Activated CD4-positive, alpha-beta T cell treated with anti-CD3 and anti-CD28 coated beads, Interleukin-2, amount 50 U/mL, for 24 hours (primary cell): ENCODE data around the gene DNAJC5.
"Not testable (repeated sequence)": the region's sequence is repeated elsewhere in the genome, so short reads cannot be mapped to it uniquely, and the experiment has no call there.

Experiments
- DNase-seq, 2 donors: peaks; one replicate each; pipeline ENCODE4 v3.0.0-alpha.2; 2020; ENCODE audit warnings: low read depth in 1 of 2, low spot score in 1 of 2

The DNAJC5 gene

DNA sequence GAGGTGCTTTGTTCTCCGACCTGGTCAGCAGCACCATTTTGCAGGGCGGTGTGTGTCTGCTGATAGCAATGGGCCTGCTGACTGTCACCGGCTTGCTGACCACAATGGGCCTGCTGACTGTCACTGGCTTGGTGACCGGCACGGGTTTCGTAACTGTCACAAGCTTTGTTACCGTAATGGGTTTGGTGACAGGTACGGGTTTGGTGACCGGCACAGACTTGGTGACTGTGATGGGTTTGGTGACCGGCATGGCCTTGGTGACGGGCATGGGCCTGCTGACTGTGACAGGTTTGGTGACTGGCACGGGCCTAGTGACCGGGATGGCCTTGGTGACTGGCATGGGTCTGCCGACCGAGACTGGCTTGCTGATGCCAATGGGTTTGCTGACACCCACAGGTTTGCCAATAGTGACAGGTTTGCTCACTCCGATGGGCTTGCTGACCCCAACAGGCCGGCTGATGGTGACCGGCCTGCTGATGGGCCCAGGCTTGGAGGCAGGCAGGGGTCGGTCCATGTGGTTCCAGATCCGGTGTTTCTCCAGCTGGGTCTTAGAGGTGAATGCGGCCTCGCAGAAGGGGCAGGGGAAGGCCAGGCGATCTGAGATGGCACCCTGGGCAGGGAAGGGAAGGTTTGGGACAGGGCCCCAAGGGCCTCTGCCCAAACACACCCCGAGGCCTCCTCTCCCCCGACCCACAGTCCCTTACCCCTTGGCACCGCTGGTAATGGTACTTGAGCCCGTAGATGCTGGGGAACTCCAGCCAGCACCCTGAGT lies 71.4 kb downstream of the DNAJC5 start:
- no peak for DNase-seq

GRCh38 chr20:63966944-63967322 lies 72.0 kb downstream of the DNAJC5 start:
- no peak for DNase-seq

DNA sequence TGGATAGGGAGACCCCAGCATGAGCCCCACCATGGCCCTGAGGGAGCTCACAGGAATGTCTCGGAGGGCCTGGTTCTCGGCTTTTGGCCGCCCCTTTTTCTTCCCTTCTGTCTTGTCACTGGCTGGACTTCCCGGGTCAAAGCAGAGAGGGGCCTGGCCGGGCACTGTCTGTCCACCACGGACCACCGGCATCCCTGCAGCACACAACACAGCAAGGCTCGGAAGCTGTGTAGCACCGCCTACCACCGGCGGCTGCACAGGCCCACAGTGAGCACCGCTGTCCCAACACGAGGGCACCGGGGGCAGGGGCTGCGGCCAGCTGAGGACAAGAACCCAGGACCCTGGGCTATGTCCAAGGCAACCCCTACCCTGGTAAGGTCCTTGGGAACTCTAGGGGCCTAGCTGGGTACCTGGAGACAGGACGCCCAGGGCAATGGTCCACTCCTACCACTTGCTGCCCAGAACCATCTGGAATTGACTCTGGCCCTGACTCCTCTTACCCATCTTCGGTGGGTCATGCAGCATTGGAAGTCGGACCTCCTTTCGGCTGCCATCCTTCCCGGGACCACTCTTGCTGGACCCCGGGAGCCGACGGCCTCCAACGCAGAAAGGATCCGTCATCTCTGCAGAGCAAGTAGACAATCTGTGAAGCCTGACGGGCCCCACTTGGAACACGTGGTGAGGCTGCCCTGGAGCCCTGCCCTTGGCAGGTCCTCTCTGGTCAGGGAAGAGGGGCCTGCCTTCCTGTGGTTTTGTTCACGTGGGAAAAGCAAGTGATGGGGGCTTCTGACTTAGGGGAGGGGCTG lies 72.6 kb downstream of the DNAJC5 start:
- DNase-seq: no peak

- DNase-seq: no peak
Measured at GRCh38 chr20:63968136-63968927, 73.4 kb downstream of the DNAJC5 start.

GRCh38 chr20:63968928-63969760 lies 74.2 kb downstream of the DNAJC5 start:
- no peak for DNase-seq

DNA sequence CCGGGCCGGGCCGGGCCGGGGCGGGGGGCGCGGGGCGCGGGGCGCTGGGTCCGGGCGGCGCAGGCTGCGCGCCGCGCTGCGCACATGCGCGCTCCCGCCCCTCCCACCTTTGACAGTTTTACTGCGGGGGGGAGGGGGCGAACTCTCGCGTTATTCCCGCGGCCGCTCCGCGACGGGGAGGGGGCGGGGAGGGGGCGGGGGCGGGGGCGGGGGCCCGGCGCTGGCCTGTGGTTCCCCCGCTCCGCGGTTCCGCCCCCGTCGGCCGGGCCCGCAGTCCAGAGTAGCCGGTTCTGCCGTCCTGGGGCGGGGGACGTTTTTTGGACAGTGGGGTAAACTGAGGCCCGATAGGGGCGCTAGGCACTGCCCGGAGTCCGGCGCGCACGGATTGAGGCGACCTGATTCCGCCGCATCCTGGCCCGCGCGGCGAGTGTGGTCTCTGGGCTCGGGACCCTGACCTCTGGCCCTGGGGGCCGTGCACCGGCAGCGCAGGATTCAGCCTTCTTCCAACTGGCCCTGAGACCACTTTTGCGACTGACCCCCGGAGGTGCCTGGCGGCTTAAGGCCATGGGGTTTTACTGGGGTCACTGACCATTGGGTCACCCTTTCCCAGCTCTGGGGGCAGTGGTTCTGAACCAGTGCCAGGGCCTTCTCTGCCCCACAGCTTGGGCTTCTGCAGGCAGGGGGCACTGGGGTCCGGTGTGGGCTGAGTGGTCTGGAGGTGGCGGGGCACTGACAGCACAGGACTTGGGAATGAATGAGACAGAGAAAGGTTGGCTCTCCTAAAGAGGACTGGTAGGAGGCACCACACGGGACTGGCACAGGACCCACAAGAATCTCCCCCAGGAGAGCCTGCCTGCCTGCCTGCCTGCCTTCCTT lies 75.2 kb downstream of the DNAJC5 start, which contains the start of gene ZNF512B:
TSS of gene ZNF512B (minus strand) at position 93 of the 876 bp plus-strand sequence. CDS start 1,980 bp downstream, outside the sequence.
- DNase-seq: no peak

- DNase-seq: no peak
Measured at GRCh38 chr20:63970714-63971431, 75.9 kb downstream of the DNAJC5 start.

DNA sequence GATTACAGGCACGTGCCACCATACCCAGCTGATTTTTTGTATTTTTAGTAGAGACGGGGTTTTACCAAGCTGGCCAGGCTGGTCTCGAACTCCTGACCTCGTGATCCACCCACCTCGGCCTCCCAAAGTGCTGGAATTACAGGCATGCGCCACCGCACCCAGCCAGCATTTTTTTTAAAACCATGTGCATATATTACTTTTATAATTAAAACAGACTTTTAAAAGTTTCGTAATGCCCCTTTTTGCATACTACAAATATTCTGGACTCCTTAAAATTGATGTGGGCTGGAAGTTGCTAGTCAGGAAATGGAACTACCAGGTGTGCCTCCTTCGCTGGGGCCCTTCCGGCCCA lies 77.0 kb downstream of the DNAJC5 start:
- not testable (repeated sequence) for DNase-seq

DNA sequence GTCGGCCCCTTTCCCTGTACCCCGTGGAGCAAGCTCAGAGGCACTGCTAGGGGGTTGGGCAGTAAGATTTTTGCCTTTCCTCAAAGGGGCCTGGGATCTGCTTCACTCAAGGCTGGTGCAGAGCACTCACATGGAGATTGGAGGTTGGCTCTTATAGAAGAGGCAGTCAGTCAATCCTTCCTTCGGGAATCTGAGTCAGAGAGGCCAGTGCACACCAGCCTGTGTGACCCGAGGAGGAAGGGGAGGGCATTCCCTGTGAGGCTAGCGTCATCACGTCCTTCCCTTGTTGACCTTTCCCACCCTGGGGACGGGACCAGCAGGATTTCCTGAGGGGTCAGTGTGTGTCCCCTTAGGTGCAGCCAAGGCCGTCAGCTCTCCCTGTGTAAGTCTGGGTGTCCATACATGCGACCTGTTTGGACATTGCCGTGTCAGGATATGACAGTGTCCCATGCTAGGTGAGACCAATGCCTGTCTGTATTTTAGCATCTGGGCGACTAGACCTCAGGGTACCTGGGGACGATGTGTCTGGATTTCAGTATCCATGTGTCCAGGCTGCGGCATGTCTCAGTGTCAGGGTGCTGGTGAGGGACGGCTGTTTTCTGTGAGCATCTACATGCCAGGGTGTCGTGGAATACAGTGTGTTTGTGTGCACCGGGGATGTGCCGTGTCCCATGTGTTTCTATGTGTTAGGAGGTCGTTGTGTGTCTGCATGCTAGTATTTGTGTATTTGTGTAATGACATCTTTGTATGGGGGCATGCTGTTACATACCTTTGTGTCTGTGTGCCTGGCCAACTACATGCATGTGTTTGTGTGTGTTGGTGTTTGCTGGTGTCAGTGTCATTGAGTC lies 77.6 kb downstream of the DNAJC5 start:
- DNase-seq: no peak

GRCh38 chr20:63973160-63973479 lies 78.2 kb downstream of the DNAJC5 start:
- DNase-seq: no peak

GRCh38 chr20:63973636-63974401 lies 78.9 kb downstream of the DNAJC5 start:
- peak; percentile 61 to 68 for DNase-seq

- DNase-seq: no peak
Measured at GRCh38 chr20:63974402-63975200, 79.7 kb downstream of the DNAJC5 start.

- DNase-seq: not testable (repeated sequence)
Measured at GRCh38 chr20:63976511-63976910, 81.6 kb downstream of the DNAJC5 start.

DNA sequence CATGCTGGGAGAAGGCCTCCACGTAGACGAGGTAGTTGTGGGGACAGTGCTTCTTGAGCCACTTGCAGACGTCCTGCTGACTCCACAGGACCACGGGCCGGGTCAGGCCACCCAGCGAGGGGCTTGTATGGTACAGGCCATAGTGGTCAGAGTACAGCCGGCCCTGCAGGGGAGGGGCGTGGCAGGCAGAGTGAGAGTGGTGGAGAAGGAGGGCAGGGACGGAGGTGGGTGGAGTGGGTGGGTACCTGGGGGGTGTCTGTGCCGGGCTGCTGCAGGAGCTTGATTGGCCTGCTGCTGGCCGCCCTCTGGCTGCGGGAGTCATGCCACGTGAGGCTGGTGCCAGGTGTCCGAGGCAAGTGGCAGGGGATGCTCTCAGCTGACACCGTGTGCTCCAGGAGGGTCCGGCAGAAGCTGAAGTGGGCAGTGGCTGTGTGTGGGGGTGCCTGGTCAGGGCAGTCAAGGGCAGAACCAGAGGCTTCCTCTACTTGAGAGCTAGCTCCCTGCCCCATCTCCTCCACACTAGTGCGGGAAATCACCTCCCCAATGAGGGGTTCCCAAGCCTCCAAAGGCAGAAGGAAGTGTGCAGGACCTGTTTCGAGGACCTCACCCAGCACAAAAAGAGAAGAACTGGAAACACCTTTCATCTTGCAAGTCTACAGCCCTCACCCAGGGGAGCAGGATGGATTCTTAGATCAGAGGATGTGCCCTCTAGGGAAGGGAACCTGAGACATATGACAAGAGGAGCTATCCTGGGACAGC lies 82.2 kb downstream of the DNAJC5 start:
- no peak for DNase-seq

DNA sequence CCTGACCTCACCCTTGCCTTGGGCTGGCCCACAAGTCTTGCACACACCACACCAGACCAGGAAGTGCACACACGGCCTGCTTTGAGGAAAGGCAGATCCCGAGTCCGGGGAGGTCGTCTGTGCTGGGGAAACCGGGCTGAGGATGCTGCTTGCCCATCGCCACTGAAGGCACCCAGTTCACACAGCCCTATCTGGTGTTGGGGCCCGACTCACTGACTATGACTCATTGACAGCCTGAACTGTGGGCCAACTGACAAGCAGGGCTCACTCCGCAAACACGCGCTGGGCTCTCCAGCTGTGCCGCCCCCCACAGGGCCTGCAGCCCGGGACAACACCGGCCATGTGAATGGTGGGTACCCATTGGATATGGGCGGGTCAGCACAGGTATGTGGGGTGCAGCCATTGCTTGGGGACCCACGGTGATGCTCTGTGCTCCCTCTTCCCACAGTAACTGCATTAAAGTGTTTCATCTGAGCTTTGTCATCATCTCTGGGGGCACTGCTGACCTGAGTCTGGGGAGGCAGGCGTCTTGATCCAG lies 82.9 kb downstream of the DNAJC5 start:
- DNase-seq: peak; percentile 31 to 55
